Measurements from ENCODE around the gene RGS7.

DNA sequence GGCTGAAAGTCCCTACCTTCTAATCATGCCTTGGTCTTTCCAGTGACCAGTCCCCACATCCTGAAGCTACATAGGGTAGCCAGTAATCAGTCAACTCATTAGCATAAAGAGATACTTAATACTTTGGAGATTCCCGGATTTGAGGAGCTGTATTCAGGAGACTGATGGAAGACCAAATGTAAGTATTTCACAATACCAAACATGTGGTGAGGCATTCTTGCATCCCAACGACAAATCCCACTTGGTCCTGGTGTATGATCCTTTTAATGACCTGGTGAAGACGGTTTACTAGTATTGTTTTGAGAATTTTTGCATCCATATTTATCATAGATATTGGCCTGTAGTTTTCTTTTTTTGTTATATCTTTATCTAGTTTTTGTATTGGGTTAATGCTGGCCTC lies 40.6 kb downstream of the RGS7 start:
- TF ChIP-seq, protein P1, sequence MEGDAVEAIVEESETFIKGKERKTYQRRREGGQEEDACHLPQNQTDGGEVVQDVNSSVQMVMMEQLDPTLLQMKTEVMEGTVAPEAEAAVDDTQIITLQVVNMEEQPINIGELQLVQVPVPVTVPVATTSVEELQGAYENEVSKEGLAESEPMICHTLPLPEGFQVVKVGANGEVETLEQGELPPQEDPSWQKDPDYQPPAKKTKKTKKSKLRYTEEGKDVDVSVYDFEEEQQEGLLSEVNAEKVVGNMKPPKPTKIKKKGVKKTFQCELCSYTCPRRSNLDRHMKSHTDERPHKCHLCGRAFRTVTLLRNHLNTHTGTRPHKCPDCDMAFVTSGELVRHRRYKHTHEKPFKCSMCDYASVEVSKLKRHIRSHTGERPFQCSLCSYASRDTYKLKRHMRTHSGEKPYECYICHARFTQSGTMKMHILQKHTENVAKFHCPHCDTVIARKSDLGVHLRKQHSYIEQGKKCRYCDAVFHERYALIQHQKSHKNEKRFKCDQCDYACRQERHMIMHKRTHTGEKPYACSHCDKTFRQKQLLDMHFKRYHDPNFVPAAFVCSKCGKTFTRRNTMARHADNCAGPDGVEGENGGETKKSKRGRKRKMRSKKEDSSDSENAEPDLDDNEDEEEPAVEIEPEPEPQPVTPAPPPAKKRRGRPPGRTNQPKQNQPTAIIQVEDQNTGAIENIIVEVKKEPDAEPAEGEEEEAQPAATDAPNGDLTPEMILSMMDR (IDR thresholded peaks at IDR 0.05; ENCODE audit: low read depth, low read length): no peak
- no peak for TF ChIP-seq EZH2phosphoT487 (IDR thresholded peaks at IDR 0.05; ENCODE audit: low read depth)

All from OCI-LY3 (cell line).